BE2C (cell line): ENCODE results near the gene ZC3H6.

Experiments used
- DNase-seq: peaks from one replicate; pipeline ENCODE4 v3.0.0-alpha.2; 2020
- H3K27me3 ChIP-seq: fragments of 250-450 bp; sonication (Bioruptor Pico); 2 replicates; pipeline ENCODE4 v1.5.1; 2020; ENCODE audit warnings: mild to moderate bottlenecking
- H3K36me3 ChIP-seq: fragments of 250-450 bp; sonication (Bioruptor Pico); 2 replicates; pipeline ENCODE4 v1.5.1; 2020; ENCODE audit warnings: mild to moderate bottlenecking
- H3K4me1 ChIP-seq: fragments of 250-450 bp; sonication (Bioruptor Pico); 2 replicates; pipeline ENCODE4 v1.5.1; 2020
- H3K4me3 ChIP-seq: 2 replicates; pipeline ENCODE4 v1.5.1; 2011; ENCODE audit warnings: low read depth, low read length
- H3K9me3 ChIP-seq: fragments of 250-450 bp; sonication (Bioruptor Pico); 2 replicates; pipeline ENCODE4 v1.5.1; 2020
- TF ChIP-seq, protein P1 (sequence below): IDR thresholded peaks from 2 replicates; pipeline ENCODE4 v1.5.1; 2012; ENCODE audit warnings: mild to moderate bottlenecking, low read depth, low read length

ZC3H6 gene

DNA sequence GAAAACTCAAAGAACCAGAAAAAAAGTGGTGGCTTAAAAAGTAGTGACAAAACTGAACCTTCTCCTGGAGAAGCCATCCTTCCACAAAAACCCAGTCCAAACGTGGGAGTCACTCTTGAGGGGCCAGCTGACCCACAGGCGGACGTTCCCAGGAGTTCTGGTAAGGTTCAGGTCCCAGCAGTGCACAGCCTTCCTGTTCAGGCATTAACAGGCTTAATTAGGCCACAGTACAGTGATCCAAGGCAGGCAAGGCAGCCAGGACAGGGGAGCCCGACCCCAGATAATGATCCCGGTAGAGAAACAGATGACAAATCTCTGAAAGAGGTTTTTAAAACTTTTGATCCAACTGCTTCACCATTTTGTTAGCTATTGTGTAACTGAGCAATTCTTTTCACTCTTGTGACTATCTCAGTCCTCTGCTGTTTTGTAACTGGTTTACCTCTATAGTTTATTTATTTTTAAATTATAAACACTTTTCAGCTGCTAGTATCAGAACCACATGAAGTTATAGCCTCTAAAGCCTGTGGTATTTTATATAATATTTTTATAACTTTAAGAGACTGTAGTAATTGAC is 56.8 kb downstream of the ZC3H6 start:
- DNase-seq = no peak
- no peaks in the 10 kb centered on the region for H3K36me3 ChIP-seq
- TF ChIP-seq, protein P1, sequence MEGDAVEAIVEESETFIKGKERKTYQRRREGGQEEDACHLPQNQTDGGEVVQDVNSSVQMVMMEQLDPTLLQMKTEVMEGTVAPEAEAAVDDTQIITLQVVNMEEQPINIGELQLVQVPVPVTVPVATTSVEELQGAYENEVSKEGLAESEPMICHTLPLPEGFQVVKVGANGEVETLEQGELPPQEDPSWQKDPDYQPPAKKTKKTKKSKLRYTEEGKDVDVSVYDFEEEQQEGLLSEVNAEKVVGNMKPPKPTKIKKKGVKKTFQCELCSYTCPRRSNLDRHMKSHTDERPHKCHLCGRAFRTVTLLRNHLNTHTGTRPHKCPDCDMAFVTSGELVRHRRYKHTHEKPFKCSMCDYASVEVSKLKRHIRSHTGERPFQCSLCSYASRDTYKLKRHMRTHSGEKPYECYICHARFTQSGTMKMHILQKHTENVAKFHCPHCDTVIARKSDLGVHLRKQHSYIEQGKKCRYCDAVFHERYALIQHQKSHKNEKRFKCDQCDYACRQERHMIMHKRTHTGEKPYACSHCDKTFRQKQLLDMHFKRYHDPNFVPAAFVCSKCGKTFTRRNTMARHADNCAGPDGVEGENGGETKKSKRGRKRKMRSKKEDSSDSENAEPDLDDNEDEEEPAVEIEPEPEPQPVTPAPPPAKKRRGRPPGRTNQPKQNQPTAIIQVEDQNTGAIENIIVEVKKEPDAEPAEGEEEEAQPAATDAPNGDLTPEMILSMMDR = no peak
- no peak overlapping the region for H3K4me3 ChIP-seq
- H3K4me1 ChIP-seq = no peaks in the 10 kb centered on the region
- H3K27me3 ChIP-seq = no peaks in the 10 kb centered on the region
- no peaks in the 10 kb centered on the region for H3K9me3 ChIP-seq

DNA sequence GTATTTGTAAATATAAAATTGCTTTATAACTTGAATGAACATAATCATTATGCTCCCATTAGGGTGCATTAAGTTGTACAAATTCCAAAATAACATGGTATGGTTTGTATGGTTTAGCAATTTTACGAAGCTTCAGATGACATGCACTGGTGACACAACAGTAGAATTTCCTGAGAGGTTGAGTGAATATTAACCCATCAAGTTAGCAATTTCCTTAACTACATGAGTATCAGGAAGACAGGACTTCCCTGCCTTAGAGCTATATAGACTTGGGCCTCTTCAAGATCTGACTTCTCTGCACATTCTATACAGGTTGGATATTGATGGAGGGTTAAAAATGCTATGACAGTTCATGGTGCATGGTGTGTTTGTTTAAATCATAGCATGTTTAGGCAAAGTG is 60.2 kb downstream of the ZC3H6 start:
- Histone ChIP-seq H3K4me3 (no peak overlapping the region), H3K36me3 (no peaks in the 10 kb centered on the region), H3K4me1 (no peaks in the 10 kb centered on the region; the same call in 1 of the 2 replicates), H3K27me3 (no peaks in the 10 kb centered on the region), H3K9me3 (no peaks in the 10 kb centered on the region)
- no peak for DNase-seq
- TF ChIP-seq, protein P1 = no peak

DNA sequence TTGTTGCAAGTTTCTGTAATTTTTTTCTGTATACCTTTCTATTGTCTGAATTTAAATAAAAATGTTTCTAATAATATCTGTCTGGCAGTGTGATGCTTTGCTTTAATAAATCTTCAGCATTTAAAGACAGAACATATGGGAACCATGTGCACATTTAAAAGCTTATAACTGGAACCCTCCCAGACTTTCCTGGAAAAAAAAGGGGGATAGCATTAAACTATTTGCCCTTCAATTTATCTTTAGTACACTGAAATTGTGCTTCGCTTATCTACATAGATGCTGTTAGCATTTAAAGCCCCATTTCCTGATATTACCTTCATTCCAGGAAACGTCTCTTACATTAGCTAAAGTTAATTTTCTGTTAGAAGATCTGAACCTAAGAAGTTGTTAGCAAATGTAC is 64.6 kb downstream of the ZC3H6 start:
- Histone ChIP-seq H3K27me3 (no peaks in the 10 kb centered on the region), H3K4me3 (no peak overlapping the region), H3K9me3 (no peaks in the 10 kb centered on the region), H3K36me3 (no peaks in the 10 kb centered on the region), H3K4me1 (no peaks in the 10 kb centered on the region; the same call in 1 of the 2 replicates)
- TF ChIP-seq, protein P1 = no peak
- no peak for DNase-seq

DNA sequence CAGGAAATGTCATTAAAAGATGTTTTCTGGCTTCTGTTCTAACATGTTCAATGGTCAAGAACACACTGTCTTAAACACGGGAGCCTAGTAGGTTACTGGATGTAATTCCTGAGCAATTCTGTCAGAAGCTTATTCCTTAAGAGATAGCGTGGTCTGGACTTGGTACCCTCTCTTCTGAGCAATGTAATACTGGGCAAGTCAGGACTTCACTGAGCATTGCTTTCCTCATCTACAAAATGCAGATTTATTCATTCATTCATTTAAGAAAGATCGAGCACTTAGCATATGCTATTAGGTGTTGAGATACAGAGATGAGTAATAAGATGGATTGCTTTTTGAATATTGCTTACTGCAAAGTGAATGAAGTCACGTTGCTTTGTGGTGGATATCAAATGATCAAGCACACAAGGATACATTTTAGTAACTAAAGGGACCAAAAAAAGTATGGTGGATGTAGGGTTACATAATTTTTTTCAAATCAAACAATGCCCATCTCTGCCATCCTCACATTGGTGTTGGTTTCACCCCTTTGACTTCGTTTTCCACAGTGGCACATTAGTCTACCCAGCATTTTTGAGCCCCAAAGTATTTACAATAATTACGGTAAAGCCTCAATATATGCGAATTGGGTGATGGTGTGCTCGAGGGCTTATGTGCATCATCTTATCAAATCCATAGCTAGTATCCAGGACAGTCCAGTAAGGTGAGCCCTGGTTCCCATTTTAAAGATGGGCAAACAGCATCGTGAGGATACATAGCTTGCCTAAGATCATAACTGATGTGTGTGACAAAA is 65.3 kb downstream of the ZC3H6 start:
- H3K4me3 ChIP-seq = no peak overlapping the region
- no peaks in the 10 kb centered on the region for H3K36me3 ChIP-seq
- no peak for DNase-seq
- no peaks in the 10 kb centered on the region for H3K27me3 ChIP-seq
- H3K9me3 ChIP-seq = no peaks in the 10 kb centered on the region
- no peaks in the 10 kb centered on the region; the same call in 1 of the 2 replicates for H3K4me1 ChIP-seq
- TF ChIP-seq, protein P1 = no peak

DNA sequence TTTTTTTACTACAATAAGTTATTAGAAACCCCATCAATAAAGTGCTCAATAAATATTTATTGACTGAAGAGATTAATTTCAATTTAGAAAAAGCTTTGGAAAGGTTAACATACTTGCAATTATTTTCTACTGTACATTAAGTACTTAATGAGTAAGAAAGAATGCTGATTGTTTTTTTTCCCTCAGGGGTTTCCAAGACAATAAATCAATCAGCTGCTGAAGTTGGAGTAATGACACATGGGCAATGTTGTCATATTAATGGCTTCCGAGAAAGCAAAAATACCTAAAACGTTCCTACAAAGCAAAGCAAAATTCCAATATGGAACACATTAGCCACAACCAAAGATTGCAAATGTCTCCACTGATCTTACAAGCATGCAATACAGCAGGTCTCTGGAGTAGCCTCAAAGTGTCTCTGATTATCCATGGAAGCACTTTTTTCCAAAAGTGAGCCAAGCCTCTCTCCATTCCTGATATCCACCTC is 66.7 kb downstream of the ZC3H6 start:
- no peak for DNase-seq
- Histone ChIP-seq H3K36me3 (no peaks in the 10 kb centered on the region), H3K4me3 (no peak overlapping the region), H3K9me3 (no peaks in the 10 kb centered on the region), H3K4me1 (no peaks in the 10 kb centered on the region; the same call in 1 of the 2 replicates), H3K27me3 (no peaks in the 10 kb centered on the region)
- TF ChIP-seq, protein P1 = no peak
